Mesenchymal stem cell (in vitro differentiated cells and primary cell): ENCODE data around the gene IPPK.
"Not testable (repeated sequence)": the region's sequence is repeated elsewhere in the genome, so short reads cannot be mapped to it uniquely, and the experiment has no call there.

Source experiments
- DNase-seq: peaks from one replicate; pipeline ENCODE4 v3.0.0-alpha.2; 2013
- H2AFZ ChIP-seq: one replicate; pipeline ENCODE4 v1.6.1; 2013; ENCODE audit warnings: low read depth, mild to moderate bottlenecking, control low read depth, inconsistent platforms, low read length, moderate library complexity
- H2AK5ac ChIP-seq: 2 replicates; pipeline ENCODE4 v1.6.1; 2013; ENCODE audit warnings: low read length, moderate library complexity, mild to moderate bottlenecking, inconsistent platforms; ENCODE audit not compliant: severe bottlenecking
- H2BK120ac ChIP-seq: one replicate; pipeline ENCODE4 v1.6.1; 2013; ENCODE audit warnings: low read depth, mild to moderate bottlenecking, inconsistent platforms, low read length, moderate library complexity
- H2BK12ac ChIP-seq, 2 experiments: one replicate each; pipeline ENCODE4 v1.6.1; 2013; ENCODE audit warnings: inconsistent platforms in 2 of 2, low read length in 2 of 2, mild to moderate bottlenecking in 2 of 2, moderate library complexity in 2 of 2, control low read depth in 1 of 2
- H2BK15ac ChIP-seq: one replicate; pipeline ENCODE4 v1.6.1; 2013; ENCODE audit warnings: mild to moderate bottlenecking, low read depth, inconsistent platforms; ENCODE audit not compliant: poor library complexity, severe bottlenecking
- H2BK5ac ChIP-seq: 2 replicates; pipeline ENCODE4 v1.6.1; 2013; ENCODE audit warnings: low read depth, mild to moderate bottlenecking, low read length, control low read depth, inconsistent platforms; ENCODE audit not compliant: poor library complexity, severe bottlenecking
- H3K14ac ChIP-seq, 2 experiments: one replicate each; pipeline ENCODE4 v1.6.1; 2013; ENCODE audit warnings: inconsistent platforms in 2 of 2, low read length in 2 of 2, control low read depth in 1 of 2, mild to moderate bottlenecking in 1 of 2, moderate library complexity in 1 of 2
- H3K18ac ChIP-seq, 2 experiments: one replicate each; pipeline ENCODE4 v1.6.1; 2013; ENCODE audit warnings: inconsistent platforms in 2 of 2, low read length in 2 of 2, control low read depth in 1 of 2, low read depth in 1 of 2, mild to moderate bottlenecking in 1 of 2
- H3K23ac ChIP-seq, 2 experiments: one replicate each; pipeline ENCODE4 v1.6.1; 2013; ENCODE audit warnings: inconsistent platforms in 2 of 2, low read length in 2 of 2, mild to moderate bottlenecking in 2 of 2, moderate library complexity in 2 of 2, control low read depth in 1 of 2
- H3K27ac ChIP-seq: 2 replicates; pipeline ENCODE4 v1.5.1; 2013; ENCODE audit warnings: mild to moderate bottlenecking, moderate library complexity, low read length, control low read depth, inconsistent platforms; ENCODE audit not compliant: poor library complexity, severe bottlenecking
- H3K27me3 ChIP-seq, 2 experiments: 2 replicates each; pipeline versions ENCODE4 v1.6.1 to v1.7.0; 2013; ENCODE audit warnings: low read length in 2 of 2, mild to moderate bottlenecking in 2 of 2, moderate library complexity in 2 of 2, control low read depth in 1 of 2, inconsistent platforms in 1 of 2; ENCODE audit not compliant: control insufficient read depth in 1 of 2, insufficient read depth in 1 of 2
- H3K36me3 ChIP-seq, 2 experiments: 2 replicates each; pipeline versions ENCODE4 v1.6.1 to v1.7.0; 2013; ENCODE audit warnings: low read length in 2 of 2, control low read depth in 1 of 2, inconsistent platforms in 1 of 2, low read depth in 1 of 2, mild to moderate bottlenecking in 1 of 2; ENCODE audit not compliant: insufficient read depth in 2 of 2, control insufficient read depth in 1 of 2
- H3K4ac ChIP-seq, 2 experiments: one replicate each; pipeline ENCODE4 v1.6.1; 2013; ENCODE audit warnings: inconsistent platforms in 2 of 2, low read length in 2 of 2, mild to moderate bottlenecking in 2 of 2, moderate library complexity in 2 of 2, control low read depth in 1 of 2, low read depth in 1 of 2
- H3K4me1 ChIP-seq: 2 replicates; pipeline ENCODE4 v1.6.1; 2013; ENCODE audit warnings: low read depth, low read length, control low read depth; ENCODE audit not compliant: control insufficient read depth, insufficient read depth
- H3K4me2 ChIP-seq: 2 replicates; pipeline ENCODE4 v1.6.1; 2013; ENCODE audit warnings: low read length, mild to moderate bottlenecking, inconsistent platforms; ENCODE audit not compliant: poor library complexity, severe bottlenecking
- H3K4me3 ChIP-seq, 2 experiments: 2 replicates each; pipeline versions ENCODE4 v1.5.1 to v1.7.0; 2013; ENCODE audit warnings: low read length in 2 of 2, mild to moderate bottlenecking in 2 of 2, control low read depth in 1 of 2, low read depth in 1 of 2; ENCODE audit not compliant: insufficient read depth in 1 of 2
- H3K79me1 ChIP-seq: replicated peaks from 2 replicates; pipeline ENCODE4 v1.6.1; 2013; ENCODE audit warnings: mild to moderate bottlenecking, control low read depth, low read length, inconsistent platforms; ENCODE audit not compliant: poor library complexity, severe bottlenecking
- H3K9ac ChIP-seq: 2 replicates; pipeline ENCODE4 v1.7.0; 2013; ENCODE audit warnings: mild to moderate bottlenecking, low read length, moderate library complexity
- H3K9me3 ChIP-seq: 2 replicates; pipeline ENCODE4 v1.7.0; 2013; ENCODE audit warnings: mild to moderate bottlenecking, low read length; ENCODE audit not compliant: control insufficient read depth
- H4K8ac ChIP-seq: one replicate; pipeline ENCODE4 v1.6.1; 2013; ENCODE audit warnings: inconsistent platforms, mild to moderate bottlenecking, low read length, moderate library complexity
- H4K91ac ChIP-seq: one replicate; pipeline ENCODE4 v1.6.1; 2013; ENCODE audit warnings: mild to moderate bottlenecking, low read length, inconsistent platforms
- WGBS: methylation state at CpG from one replicate; pipeline ENCODE4 v1.1.7; 2013; ENCODE audit warnings: mixed read lengths; 5-methylcytosine and 5-hydroxymethylcytosine counted together

Gene IPPK

DNA sequence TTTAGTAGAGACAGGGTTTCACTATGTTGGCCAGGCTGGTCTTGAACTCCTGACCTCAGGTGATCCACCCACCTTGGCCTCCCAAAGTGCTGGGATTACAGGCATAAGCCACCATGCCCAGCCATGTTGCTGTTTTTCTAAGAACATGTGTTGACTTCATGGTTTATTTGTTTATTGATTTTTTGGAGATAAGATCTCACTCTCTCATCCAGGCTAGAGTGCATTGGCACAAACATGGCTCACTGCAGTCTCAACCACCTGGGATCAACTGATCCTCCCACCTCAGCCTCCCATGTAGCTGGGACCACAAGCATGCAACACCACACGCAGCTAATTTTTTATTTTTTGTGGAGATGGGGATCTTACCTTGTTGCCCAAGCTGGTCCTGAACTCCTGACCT, 74.9 kb downstream of the IPPK start:
- H3K9ac ChIP-seq, H2BK15ac ChIP-seq, H2BK5ac ChIP-seq, H2AK5ac ChIP-seq, H3K23ac ChIP-seq, H3K4ac ChIP-seq, H2BK120ac ChIP-seq, H3K27ac ChIP-seq, H3K79me1 ChIP-seq, H4K8ac ChIP-seq, H3K4me1 ChIP-seq, H2AFZ ChIP-seq, H4K91ac ChIP-seq, H3K4me2 ChIP-seq, H2BK12ac ChIP-seq, H3K36me3 ChIP-seq, H3K27me3 ChIP-seq, DNase-seq, H3K4me3 ChIP-seq, H3K9me3 ChIP-seq, H3K18ac ChIP-seq: not testable (repeated sequence)
- peak overlapping the region in 1 of 2 experiments; percentile 62 for H3K14ac ChIP-seq
- 100% methylated on average over 1 of the region's 1 CpG for WGBS

DNA sequence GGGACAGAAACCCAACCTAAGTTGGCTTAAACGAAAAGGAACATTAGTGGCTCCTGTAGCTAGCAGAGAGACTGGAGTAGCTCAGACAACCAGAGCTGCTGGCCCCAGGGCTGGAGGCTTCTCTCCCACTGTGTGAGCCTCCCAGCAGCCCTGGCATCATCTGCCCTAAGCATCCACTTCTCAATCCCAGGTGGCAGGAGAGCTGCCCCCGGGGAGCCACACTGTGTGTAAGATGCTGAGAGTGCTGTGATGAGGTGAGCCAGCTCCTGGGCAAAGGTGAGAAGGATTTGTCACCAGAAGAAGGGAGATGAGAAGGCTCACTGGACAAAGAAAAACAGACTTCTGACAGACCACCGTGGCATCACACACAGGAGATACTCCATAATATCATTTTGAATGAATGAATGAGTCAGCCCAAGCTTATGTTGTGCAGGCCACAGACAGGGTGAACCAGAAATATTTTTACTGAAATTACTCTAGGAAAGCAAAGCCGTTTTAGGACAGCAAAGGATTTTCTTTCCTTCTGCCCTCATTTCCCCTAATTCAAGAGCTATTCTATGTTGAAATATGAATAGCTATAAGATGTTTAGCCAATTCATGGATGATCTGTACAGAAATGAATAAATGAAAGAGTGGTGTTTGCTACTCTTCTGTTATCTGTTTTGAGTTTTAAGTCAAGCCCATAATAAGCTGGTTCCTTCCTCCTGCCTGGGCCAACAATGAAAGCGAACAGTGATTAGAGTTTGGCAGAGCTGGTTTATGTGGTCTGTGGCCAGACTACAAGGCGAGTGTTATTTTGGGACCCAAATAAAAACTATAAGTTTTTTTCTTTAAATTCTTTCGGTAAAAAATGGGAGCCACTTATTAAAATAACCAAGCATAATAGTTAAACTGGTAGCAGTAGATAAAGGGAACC, 76.7 kb downstream of the IPPK start:
- H3K27me3 ChIP-seq: no peaks in the 10 kb centered on the region
- no peak overlapping the region for H2BK15ac ChIP-seq
- H3K27ac ChIP-seq: no peak overlapping the region
- peak overlapping the region; percentile 65 for H3K9ac ChIP-seq
- H4K8ac ChIP-seq: no peak overlapping the region
- no peak overlapping the region for H2BK12ac ChIP-seq
- H3K4me2 ChIP-seq: no peak overlapping the region
- H2AFZ ChIP-seq: no peak overlapping the region
- H2AK5ac ChIP-seq: no peak overlapping the region
- H3K79me1 ChIP-seq: no peaks in the 10 kb centered on the region
- H3K14ac ChIP-seq: no peak overlapping the region
- H3K4me1 ChIP-seq: peaks cover 2% of the 10 kb centered on the region
- no peaks in the 10 kb centered on the region for H3K36me3 ChIP-seq
- no peak overlapping the region for H2BK5ac ChIP-seq
- no peak overlapping the region for H3K23ac ChIP-seq
- DNase-seq: no peak
- H3K4me3 ChIP-seq: no peak overlapping the region
- 87% methylated on average over 2 of the region's 7 CpGs for WGBS
- H2BK120ac ChIP-seq: no peak overlapping the region
- no peak overlapping the region for H3K18ac ChIP-seq
- no peak overlapping the region for H3K4ac ChIP-seq
- H4K91ac ChIP-seq: peak overlapping the region; percentile 61
- no peaks in the 10 kb centered on the region for H3K9me3 ChIP-seq

DNA sequence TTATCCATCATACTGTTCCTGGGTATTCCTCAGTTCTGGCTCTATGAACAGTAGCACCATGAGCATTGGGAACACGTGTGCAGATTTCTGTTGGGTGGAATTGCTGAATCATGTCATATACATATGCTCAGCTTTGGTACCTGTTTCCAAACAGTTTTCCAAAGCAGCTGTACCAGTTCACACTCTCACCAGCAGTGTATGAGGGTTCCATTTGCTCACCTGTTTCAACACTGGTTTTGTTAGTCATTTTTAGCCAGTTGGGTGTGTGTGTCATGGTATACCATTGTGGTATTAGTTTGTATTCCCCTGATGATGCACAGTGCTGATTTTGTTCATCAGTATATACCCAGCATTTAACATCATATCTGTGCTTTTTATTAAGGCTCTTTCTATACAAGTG, 77.4 kb downstream of the IPPK start:
- no peaks in the 10 kb centered on the region for H3K27me3 ChIP-seq
- H2BK15ac ChIP-seq: no peak overlapping the region
- no peak overlapping the region for H3K23ac ChIP-seq
- no peak overlapping the region for H3K4me3 ChIP-seq
- H3K36me3 ChIP-seq: no peaks in the 10 kb centered on the region
- peaks cover 2% of the 10 kb centered on the region for H3K4me1 ChIP-seq
- H3K9ac ChIP-seq: no peak overlapping the region
- no peak overlapping the region for H2BK12ac ChIP-seq
- H3K18ac ChIP-seq: no peak overlapping the region
- H3K4me2 ChIP-seq: no peak overlapping the region
- H2AK5ac ChIP-seq: no peak overlapping the region
- no peak overlapping the region for H4K91ac ChIP-seq
- no peak overlapping the region for H4K8ac ChIP-seq
- H2BK120ac ChIP-seq: no peak overlapping the region
- no peak for DNase-seq
- no peaks in the 10 kb centered on the region for H3K79me1 ChIP-seq
- WGBS: 88% methylated on average over 1 of the region's 1 CpG
- no peak overlapping the region for H3K14ac ChIP-seq
- no peak overlapping the region for H3K4ac ChIP-seq
- H3K27ac ChIP-seq: no peak overlapping the region
- H3K9me3 ChIP-seq: peaks cover under 1% of the 10 kb centered on the region
- no peak overlapping the region for H2BK5ac ChIP-seq
- no peak overlapping the region for H2AFZ ChIP-seq

DNA sequence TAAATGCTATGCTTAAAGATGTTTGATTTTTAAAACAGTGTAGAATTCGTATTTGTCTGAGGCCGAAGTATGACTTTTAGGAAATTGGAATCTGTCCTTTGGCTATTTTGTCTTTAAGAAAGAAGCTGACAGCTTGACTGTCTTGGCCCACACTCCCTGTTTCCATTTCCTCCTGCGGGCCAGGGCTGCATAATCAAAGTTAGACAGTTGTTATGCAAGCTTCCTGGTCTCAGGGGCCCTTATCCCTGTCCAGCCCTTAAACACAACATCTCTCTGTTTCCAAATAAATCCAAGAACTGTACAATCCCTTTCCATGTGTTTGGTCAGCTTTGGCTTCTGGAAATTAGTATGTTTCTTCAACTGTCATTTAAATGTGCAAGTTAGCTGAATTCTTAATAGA, 79.6 kb downstream of the IPPK start:
- Histone ChIP-seq H2AK5ac (no peak overlapping the region), H2BK15ac (no peak overlapping the region), H3K14ac (no peak overlapping the region), H3K4ac (no peak overlapping the region), H3K18ac (no peak overlapping the region), H3K4me3 (no peak overlapping the region), H2BK12ac (no peak overlapping the region), H4K8ac (no peak overlapping the region), H3K79me1 (no peaks in the 10 kb centered on the region), H4K91ac (no peak overlapping the region), H2AFZ (no peak overlapping the region), H3K4me1 (peaks cover 2% of the 10 kb centered on the region), H3K9ac (peak overlapping the region; percentile 46), H3K27ac (no peak overlapping the region), H3K27me3 (no peaks in the 10 kb centered on the region), H3K4me2 (no peak overlapping the region), H3K9me3 (peaks cover 3% of the 10 kb centered on the region), H2BK120ac (no peak overlapping the region), H2BK5ac (no peak overlapping the region), H3K23ac (no peak overlapping the region), H3K36me3 (no peaks in the 10 kb centered on the region)
- WGBS: 57% methylated on average over 3 of the region's 3 CpGs
- DNase-seq: peak; percentile 67
